ENCODE measurements around the gene EXOC6B. TPM values are rescaled to one million over a fixed set of nuclear protein-coding genes. Genes with fewer than 3 reads are reported as not detected.

The EXOC6B gene
- total RNA-seq, 4 donors from 2014 or later, result 22.6 to 47.3 (median 32.5) TPM

DNA sequence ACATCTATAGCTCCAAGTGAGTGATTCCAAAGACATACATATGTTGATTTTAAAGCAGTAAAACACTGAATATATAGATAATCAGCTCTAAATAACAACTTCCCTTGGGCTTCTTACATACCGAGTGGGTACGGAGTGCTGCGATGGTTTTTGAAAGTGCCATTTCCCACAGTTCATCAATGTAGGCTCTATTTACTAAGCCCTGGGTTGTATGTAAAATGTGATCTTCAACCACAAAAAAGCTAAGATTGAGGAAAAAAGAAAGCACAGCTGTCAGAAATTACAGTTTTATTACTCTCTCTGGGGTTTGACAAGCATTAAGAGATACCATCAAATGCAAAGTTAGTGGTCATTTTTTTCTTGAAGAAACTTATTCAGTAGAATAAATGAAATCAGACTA lies 312.8 kb downstream of the EXOC6B start:
- Histone ChIP-seq H3K27me3 (no peaks in the 10 kb centered on the region), H3K4me1 (no peaks in the 10 kb centered on the region), H3K4me3 (replicated peaks in 1 of 3) (no peak overlapping the region), H3K27ac (no peak overlapping the region), H3K9me3 (no peaks in the 10 kb centered on the region), H3K36me3 (no peaks in the 10 kb centered on the region)
- WGBS, 2 donors, result 97 to 98% methylated on average over 3 of the region's 3 CpGs
- intact Hi-C loops (cut with DNase I), result no loop called here
- no peak for TF ChIP-seq POLR2A (IDR thresholded peaks at IDR 0.05)
- TF ChIP-seq, protein P1, sequence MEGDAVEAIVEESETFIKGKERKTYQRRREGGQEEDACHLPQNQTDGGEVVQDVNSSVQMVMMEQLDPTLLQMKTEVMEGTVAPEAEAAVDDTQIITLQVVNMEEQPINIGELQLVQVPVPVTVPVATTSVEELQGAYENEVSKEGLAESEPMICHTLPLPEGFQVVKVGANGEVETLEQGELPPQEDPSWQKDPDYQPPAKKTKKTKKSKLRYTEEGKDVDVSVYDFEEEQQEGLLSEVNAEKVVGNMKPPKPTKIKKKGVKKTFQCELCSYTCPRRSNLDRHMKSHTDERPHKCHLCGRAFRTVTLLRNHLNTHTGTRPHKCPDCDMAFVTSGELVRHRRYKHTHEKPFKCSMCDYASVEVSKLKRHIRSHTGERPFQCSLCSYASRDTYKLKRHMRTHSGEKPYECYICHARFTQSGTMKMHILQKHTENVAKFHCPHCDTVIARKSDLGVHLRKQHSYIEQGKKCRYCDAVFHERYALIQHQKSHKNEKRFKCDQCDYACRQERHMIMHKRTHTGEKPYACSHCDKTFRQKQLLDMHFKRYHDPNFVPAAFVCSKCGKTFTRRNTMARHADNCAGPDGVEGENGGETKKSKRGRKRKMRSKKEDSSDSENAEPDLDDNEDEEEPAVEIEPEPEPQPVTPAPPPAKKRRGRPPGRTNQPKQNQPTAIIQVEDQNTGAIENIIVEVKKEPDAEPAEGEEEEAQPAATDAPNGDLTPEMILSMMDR (IDR thresholded peaks at IDR 0.05), result no peak
- no peak for DNase-seq

DNA sequence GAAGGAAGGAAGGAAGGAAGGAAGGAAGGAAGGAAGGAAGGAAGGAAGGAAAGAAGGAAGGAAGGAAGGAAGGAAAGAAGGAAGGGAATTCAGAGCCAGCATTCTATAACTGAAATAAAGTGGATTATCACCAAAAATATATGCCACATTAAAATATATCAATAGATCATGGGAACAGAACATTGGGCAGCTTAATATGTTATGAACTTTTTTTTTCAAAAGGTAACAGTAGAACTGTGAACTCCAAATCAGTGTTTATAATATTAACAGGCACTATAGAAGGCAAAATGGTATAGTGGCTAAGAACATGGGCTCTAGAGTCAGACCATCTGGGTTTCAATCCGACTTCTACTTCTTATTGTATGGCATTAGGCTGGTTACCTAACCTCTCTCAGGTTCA lies 313.5 kb downstream of the EXOC6B start:
- no peak overlapping the region for H3K4me3 ChIP-seq (replicated peaks in 1 of 3)
- no peak overlapping the region for H3K27ac ChIP-seq
- DNase-seq, result no peak
- no peaks in the 10 kb centered on the region for H3K4me1 ChIP-seq
- no peaks in the 10 kb centered on the region for H3K27me3 ChIP-seq
- no peaks in the 10 kb centered on the region for H3K36me3 ChIP-seq
- 88 to 96% methylated on average over 1 of the region's 1 CpG for WGBS, 2 donors
- TF ChIP-seq POLR2A (IDR thresholded peaks at IDR 0.05), result no peak
- TF ChIP-seq, protein P1 (IDR thresholded peaks at IDR 0.05), result no peak
- intact Hi-C loops (cut with DNase I), result no loop called here
- H3K9me3 ChIP-seq, result no peaks in the 10 kb centered on the region

DNA sequence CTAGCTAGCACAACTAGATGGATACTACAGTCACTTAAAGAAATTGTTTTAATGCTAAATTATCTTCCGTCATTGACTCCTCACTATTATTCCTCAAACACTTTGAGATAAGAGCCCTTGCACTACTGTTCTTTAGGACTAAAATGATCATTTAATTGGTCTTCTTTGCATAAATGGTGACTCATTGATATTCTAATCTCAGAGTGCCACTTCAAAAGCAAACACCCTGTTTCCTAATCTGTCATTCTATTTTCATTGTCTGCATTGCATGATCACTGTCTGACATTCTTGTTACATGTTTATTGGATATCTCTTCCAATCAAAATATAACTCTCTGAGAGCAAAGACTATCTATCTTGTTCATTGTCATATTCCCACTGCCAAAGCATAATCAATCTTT lies 313.9 kb downstream of the EXOC6B start:
- 95 to 98% methylated on average over 1 of the region's 1 CpG for WGBS, 2 donors
- Histone ChIP-seq H3K9me3 (no peaks in the 10 kb centered on the region), H3K27me3 (no peaks in the 10 kb centered on the region), H3K27ac (no peak overlapping the region), H3K36me3 (no peaks in the 10 kb centered on the region), H3K4me1 (no peaks in the 10 kb centered on the region), H3K4me3 (replicated peaks in 1 of 3) (no peak overlapping the region)
- TF ChIP-seq POLR2A (IDR thresholded peaks at IDR 0.05), result no peak
- TF ChIP-seq, protein P1 (IDR thresholded peaks at IDR 0.05), result no peak
- intact Hi-C loops (cut with DNase I), result no loop called here
- DNase-seq, result no peak

DNA sequence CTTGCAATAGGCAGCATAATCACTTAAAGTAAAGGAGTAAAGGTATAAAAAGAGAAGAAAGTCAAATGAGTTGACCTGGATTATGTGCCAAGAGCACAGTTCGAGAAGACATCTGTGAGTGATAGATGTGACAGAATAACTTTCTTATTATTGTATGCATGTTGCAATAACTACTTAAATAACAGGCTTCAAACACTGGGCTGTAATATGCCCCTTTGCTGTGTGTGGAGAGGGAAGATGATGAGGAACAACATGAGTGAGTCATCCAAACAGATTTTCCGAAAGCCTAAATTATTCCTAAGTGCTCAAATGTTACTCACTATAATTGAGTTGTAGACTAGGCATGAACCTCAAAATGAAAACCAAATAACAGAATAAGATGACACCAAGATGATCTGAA lies 328.1 kb downstream of the EXOC6B start:
- intact Hi-C loops (cut with DNase I), result no loop called here
- no peak overlapping the region for H3K4me3 ChIP-seq (replicated peaks in 1 of 3)
- 96 to 97% methylated on average over 2 of the region's 2 CpGs for WGBS, 2 donors
- H3K9me3 ChIP-seq, result no peaks in the 10 kb centered on the region
- H3K36me3 ChIP-seq, result no peaks in the 10 kb centered on the region
- TF ChIP-seq POLR2A (IDR thresholded peaks at IDR 0.05), result no peak
- TF ChIP-seq, protein P1 (IDR thresholded peaks at IDR 0.05), result no peak
- no peak overlapping the region for H3K27ac ChIP-seq
- H3K4me1 ChIP-seq, result no peaks in the 10 kb centered on the region
- DNase-seq, result no peak
- no peaks in the 10 kb centered on the region for H3K27me3 ChIP-seq

DNA sequence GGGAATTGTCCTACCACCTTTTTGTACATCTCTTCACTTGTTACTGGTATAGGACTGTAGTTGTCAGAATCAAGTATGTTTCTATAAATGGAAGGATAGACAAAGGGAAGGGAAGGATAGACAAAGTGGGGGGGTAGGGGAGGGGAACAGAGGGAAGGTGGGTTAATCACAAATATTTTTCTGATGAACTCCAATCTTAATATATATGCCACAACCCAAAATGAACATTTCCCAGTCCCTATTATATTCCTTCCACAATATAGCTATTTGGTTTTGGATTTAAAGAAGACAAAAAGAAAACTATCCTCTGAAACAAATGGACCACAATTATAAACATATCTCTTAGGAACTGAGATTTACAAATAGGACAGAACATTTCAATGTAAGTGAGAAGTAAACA lies 329.4 kb downstream of the EXOC6B start:
- intact Hi-C loops (cut with DNase I), result no loop called here
- Histone ChIP-seq H3K27me3 (no peaks in the 10 kb centered on the region), H3K36me3 (no peaks in the 10 kb centered on the region), H3K4me1 (no peaks in the 10 kb centered on the region), H3K27ac (no peak overlapping the region), H3K4me3 (replicated peaks in 1 of 3) (no peak overlapping the region), H3K9me3 (no peaks in the 10 kb centered on the region)
- DNase-seq, result no peak
- TF ChIP-seq, protein P1 (IDR thresholded peaks at IDR 0.05), result no peak
- no peak for TF ChIP-seq POLR2A (IDR thresholded peaks at IDR 0.05)
